ENCODE measurements around the gene PLK5.

Gene PLK5

GRCh38 chr19:1584500-1585242 is 60.8 kb downstream of the PLK5 start:
- TF ChIP-seq CTCF (IDR thresholded peaks at IDR 0.05; ENCODE audit: low read depth, low read length) = no peak
- no peak overlapping the region for H3K4me3 ChIP-seq (replicated peaks in 1 of 2; ENCODE audit: low read depth in 2 of 2, low read length in 2 of 2)
- no peak for DNase-seq (ENCODE audit: low read depth in 2 of 2)

- no peak for DNase-seq (ENCODE audit: low read depth in 2 of 2)
- H3K4me3 ChIP-seq (replicated peaks in 1 of 2; ENCODE audit: low read depth in 2 of 2, low read length in 2 of 2) = no peak overlapping the region
- no peak for TF ChIP-seq CTCF (IDR thresholded peaks at IDR 0.05; ENCODE audit: low read depth, low read length)
Measured at GRCh38 chr19:1585243-1585580, 61.3 kb downstream of the PLK5 start.

Measured in cardiac fibroblast (primary cell).